ENCODE results near the gene SAMD4B. TPM values are rescaled to one million over a fixed set of nuclear protein-coding genes. Genes with fewer than 3 reads are reported as not detected.

The SAMD4B gene
- total RNA-seq, 1 experiment from 2014 or later: 135 TPM

- H2AK5ac ChIP-seq (ENCODE audit: insufficient read length, low read length): no peak overlapping the region
- no peak overlapping the region for H4K91ac ChIP-seq (ENCODE audit: insufficient read length, low read depth, low read length)
- H2BK5ac ChIP-seq (ENCODE audit: insufficient read length, low read length): no peak overlapping the region
- no peak overlapping the region for H3K56ac ChIP-seq (ENCODE audit: insufficient read length, low read depth, low read length)
- no peaks in the 10 kb centered on the region for H3K79me2 ChIP-seq (ENCODE audit: insufficient read depth, low read length)
- H3K27ac ChIP-seq (ENCODE audit: insufficient read length, low read depth, low read length): no peak overlapping the region
- no peaks in the 10 kb centered on the region for H4K20me1 ChIP-seq (ENCODE audit: control insufficient read depth, insufficient read depth, insufficient read length)
- no peak overlapping the region for H4K8ac ChIP-seq (replicated peaks; ENCODE audit: insufficient read length, low read depth, low read length)
- no peak overlapping the region for H2BK12ac ChIP-seq (ENCODE audit: insufficient read length, low read depth, low read length)
- no peak overlapping the region for H2BK20ac ChIP-seq (ENCODE audit: low read depth, low read length, poor library complexity, severe bottlenecking)
- H3K27ac Mint-ChIP-seq: no peak overlapping the region
- WGBS (ENCODE audit: extremely low coverage, insufficient read length, low lambda C conversion rate): no CpG with 5 or more reads among the region's 4 CpGs
- H3K4ac ChIP-seq (ENCODE audit: low read depth, low read length): no peak overlapping the region
- no peak overlapping the region for H3K4me2 ChIP-seq (ENCODE audit: insufficient read depth, insufficient read length, low read length)
- H3K36me3 Mint-ChIP-seq (ENCODE audit: insufficient read depth in 1 of 3, low read depth in 3 of 3): peaks cover 26 to 67% (median 59%) of the 10 kb centered on the region in 3 experiments; a peak in 6 of 7 replicates
- H3K27me3 Mint-ChIP-seq (ENCODE audit: low read depth): no peaks in the 10 kb centered on the region
- H2AFZ ChIP-seq (ENCODE audit: low read length): no peak overlapping the region
- no peak overlapping the region for H3K18ac ChIP-seq (ENCODE audit: insufficient read length, low read depth, low read length)
- H3K23ac ChIP-seq (ENCODE audit: insufficient read length, low read depth, low read length): no peak overlapping the region
- H4K5ac ChIP-seq (ENCODE audit: insufficient read length, low read depth, low read length): no peak overlapping the region
- no peaks in the 10 kb centered on the region for H3K4me1 Mint-ChIP-seq
- H3K4me1 ChIP-seq (ENCODE audit: insufficient read depth, low read length): no peaks in the 10 kb centered on the region
- H3K9me3 ChIP-seq (ENCODE audit: control insufficient read depth, low read depth, low read length): no peaks in the 10 kb centered on the region
- H3K27me3 ChIP-seq (ENCODE audit: insufficient read depth, low read length): no peaks in the 10 kb centered on the region; the same call in 1 of the 2 replicates
- H3K9me3 Mint-ChIP-seq: no peaks in the 10 kb centered on the region
- no peak overlapping the region for H3K9ac ChIP-seq (ENCODE audit: extremely low read depth, insufficient read length, low read length)
- H3K79me1 ChIP-seq (ENCODE audit: insufficient read depth, low read depth, low read length, poor library complexity, severe bottlenecking): no peaks in the 10 kb centered on the region
- DNase-seq: no peak
- no peak overlapping the region for H2BK15ac ChIP-seq (ENCODE audit: low read depth, low read length)
- H3K23me2 ChIP-seq (ENCODE audit: insufficient read length, low read depth, low read length, poor library complexity, severe bottlenecking): no peaks in the 10 kb centered on the region
- TF ChIP-seq, protein P1, sequence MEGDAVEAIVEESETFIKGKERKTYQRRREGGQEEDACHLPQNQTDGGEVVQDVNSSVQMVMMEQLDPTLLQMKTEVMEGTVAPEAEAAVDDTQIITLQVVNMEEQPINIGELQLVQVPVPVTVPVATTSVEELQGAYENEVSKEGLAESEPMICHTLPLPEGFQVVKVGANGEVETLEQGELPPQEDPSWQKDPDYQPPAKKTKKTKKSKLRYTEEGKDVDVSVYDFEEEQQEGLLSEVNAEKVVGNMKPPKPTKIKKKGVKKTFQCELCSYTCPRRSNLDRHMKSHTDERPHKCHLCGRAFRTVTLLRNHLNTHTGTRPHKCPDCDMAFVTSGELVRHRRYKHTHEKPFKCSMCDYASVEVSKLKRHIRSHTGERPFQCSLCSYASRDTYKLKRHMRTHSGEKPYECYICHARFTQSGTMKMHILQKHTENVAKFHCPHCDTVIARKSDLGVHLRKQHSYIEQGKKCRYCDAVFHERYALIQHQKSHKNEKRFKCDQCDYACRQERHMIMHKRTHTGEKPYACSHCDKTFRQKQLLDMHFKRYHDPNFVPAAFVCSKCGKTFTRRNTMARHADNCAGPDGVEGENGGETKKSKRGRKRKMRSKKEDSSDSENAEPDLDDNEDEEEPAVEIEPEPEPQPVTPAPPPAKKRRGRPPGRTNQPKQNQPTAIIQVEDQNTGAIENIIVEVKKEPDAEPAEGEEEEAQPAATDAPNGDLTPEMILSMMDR (conservative IDR thresholded peaks at IDR 0.05): no peak
- H2BK120ac ChIP-seq (ENCODE audit: low read depth, low read length, poor library complexity, severe bottlenecking): no peak overlapping the region
- no peak overlapping the region for H3T11ph ChIP-seq (ENCODE audit: low read length)
- no peak overlapping the region for H3K4me3 Mint-ChIP-seq
- no peak overlapping the region for H3K14ac ChIP-seq (ENCODE audit: insufficient read depth, low read length)
Observed at GRCh38 chr19:39351537-39352064, 9.4 kb downstream of the SAMD4B start.
